ENCODE results near the gene ANKMY1. TPM values are rescaled to one million over a fixed set of nuclear protein-coding genes. Genes with fewer than 3 reads are reported as not detected.
"Not testable (repeated sequence)": the region's sequence is repeated elsewhere in the genome, so short reads cannot be mapped to it uniquely, and the experiment has no call there.

ANKMY1 gene
- total RNA-seq, 4 donors from 2014 or later: 7.0 to 12.0 (median 8.9) TPM

- H3K27ac ChIP-seq: no peak overlapping the region
- no peak for ATAC-seq
- H3K9me3 ChIP-seq: no peaks in the 10 kb centered on the region
- no peak overlapping the region for H3K4me3 ChIP-seq
- no peaks in the 10 kb centered on the region for H3K4me1 ChIP-seq
- peaks cover 5% of the 10 kb centered on the region for H3K27me3 ChIP-seq
- no peak for TF ChIP-seq EP300 (IDR thresholded peaks at IDR 0.05)
- TF ChIP-seq, protein P1, sequence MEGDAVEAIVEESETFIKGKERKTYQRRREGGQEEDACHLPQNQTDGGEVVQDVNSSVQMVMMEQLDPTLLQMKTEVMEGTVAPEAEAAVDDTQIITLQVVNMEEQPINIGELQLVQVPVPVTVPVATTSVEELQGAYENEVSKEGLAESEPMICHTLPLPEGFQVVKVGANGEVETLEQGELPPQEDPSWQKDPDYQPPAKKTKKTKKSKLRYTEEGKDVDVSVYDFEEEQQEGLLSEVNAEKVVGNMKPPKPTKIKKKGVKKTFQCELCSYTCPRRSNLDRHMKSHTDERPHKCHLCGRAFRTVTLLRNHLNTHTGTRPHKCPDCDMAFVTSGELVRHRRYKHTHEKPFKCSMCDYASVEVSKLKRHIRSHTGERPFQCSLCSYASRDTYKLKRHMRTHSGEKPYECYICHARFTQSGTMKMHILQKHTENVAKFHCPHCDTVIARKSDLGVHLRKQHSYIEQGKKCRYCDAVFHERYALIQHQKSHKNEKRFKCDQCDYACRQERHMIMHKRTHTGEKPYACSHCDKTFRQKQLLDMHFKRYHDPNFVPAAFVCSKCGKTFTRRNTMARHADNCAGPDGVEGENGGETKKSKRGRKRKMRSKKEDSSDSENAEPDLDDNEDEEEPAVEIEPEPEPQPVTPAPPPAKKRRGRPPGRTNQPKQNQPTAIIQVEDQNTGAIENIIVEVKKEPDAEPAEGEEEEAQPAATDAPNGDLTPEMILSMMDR (IDR thresholded peaks at IDR 0.05): no peak
- TF ChIP-seq POLR2AphosphoS5 (IDR thresholded peaks at IDR 0.05): no peak
- no peak for TF ChIP-seq POLR2A (IDR thresholded peaks at IDR 0.05)
- H3K36me3 ChIP-seq: peaks cover 0 to 41% of the 10 kb centered on the region in 2 donors
- WGBS, 2 donors (ENCODE audit: low coverage in 1 of 2): 72 to 93% methylated on average over 2 to 4 of the region's 4 CpGs
Observed at GRCh38 chr2:240551288-240551687, 6.5 kb downstream of the ANKMY1 start.

- Histone ChIP-seq H3K9me3 (no peaks in the 10 kb centered on the region), H3K27me3 (no peaks in the 10 kb centered on the region), H3K4me1 (no peaks in the 10 kb centered on the region), H3K4me3 (no peak overlapping the region), H3K27ac (no peak overlapping the region), H3K36me3 (peaks cover 0 to 34% of the 10 kb centered on the region in 2 donors)
- no peak for ATAC-seq
- no peak for TF ChIP-seq POLR2A (IDR thresholded peaks at IDR 0.05)
- TF ChIP-seq, protein P1 (IDR thresholded peaks at IDR 0.05): no peak
- no peak for TF ChIP-seq EP300 (IDR thresholded peaks at IDR 0.05)
- no peak for TF ChIP-seq POLR2AphosphoS5 (IDR thresholded peaks at IDR 0.05)
Observed at GRCh38 chr2:240539906-240540305, 17.9 kb downstream of the ANKMY1 start.

DNA sequence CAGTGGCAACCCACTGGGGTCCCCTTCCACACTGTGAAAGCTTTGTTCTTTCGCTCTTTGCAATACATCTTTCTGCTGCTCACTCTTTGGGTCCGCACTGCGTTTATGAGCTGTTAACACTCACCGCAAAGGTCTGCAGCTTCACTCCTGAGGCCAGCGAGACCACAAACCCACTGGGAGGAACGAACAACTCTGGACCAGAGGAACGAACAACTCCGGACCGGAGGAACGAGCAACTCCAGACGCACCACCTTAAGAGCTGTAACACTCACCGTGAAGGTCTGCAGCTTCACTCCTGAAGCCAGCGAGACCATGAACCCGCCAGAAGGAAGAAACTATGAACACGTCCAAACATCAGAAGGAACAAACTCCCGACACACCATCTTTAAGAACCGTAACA is 18.7 kb downstream of the ANKMY1 start:
- not testable (repeated sequence) for H3K4me1 ChIP-seq, H3K4me3 ChIP-seq, H3K27ac ChIP-seq, ATAC-seq, H3K27me3 ChIP-seq, H3K9me3 ChIP-seq
- H3K36me3 ChIP-seq: peaks cover 0 to 40% of the 10 kb centered on the region in 2 donors
- WGBS, 2 donors (ENCODE audit: low coverage in 1 of 2): 86 to 95% methylated on average over 4 to 10 of the region's 17 CpGs

GRCh38 chr2:240538031-240538780 is 19.6 kb downstream of the ANKMY1 start:
- Histone ChIP-seq H3K4me3 (no peak overlapping the region), H3K4me1 (no peaks in the 10 kb centered on the region), H3K27ac (no peak overlapping the region), H3K9me3 (no peaks in the 10 kb centered on the region), H3K36me3 (peaks cover 0 to 43% of the 10 kb centered on the region in 2 donors), H3K27me3 (no peaks in the 10 kb centered on the region)
- ATAC-seq: no peak
- TF ChIP-seq, protein P1 (IDR thresholded peaks at IDR 0.05): no peak
- no peak for TF ChIP-seq EP300 (IDR thresholded peaks at IDR 0.05)
- TF ChIP-seq POLR2AphosphoS5 (IDR thresholded peaks at IDR 0.05): no peak
- TF ChIP-seq POLR2A (IDR thresholded peaks at IDR 0.05): no peak
- WGBS, 2 donors (ENCODE audit: low coverage in 1 of 2): 95% methylated on average over 3 of the region's 43 CpGs; no CpG with 5 or more reads in 1 of the 2 donors

- Histone ChIP-seq H3K4me1 (no peaks in the 10 kb centered on the region), H3K36me3 (peaks cover 0 to 60% of the 10 kb centered on the region in 2 donors), H3K27ac (no peak overlapping the region), H3K27me3 (no peaks in the 10 kb centered on the region), H3K9me3 (peaks cover 0 to 21% (median 0%) of the 10 kb centered on the region in 3 donors), H3K4me3 (no peak overlapping the region)
- 92 to 100% methylated on average over 1 of the region's 1 CpG for WGBS, 2 donors (ENCODE audit: low coverage in 1 of 2)
- no peak for ATAC-seq
- TF ChIP-seq POLR2AphosphoS5 (IDR thresholded peaks at IDR 0.05) (no peak), POLR2A (IDR thresholded peaks at IDR 0.05) (no peak), EP300 (IDR thresholded peaks at IDR 0.05) (no peak)
- TF ChIP-seq, protein P1 (IDR thresholded peaks at IDR 0.05): no peak
Observed at GRCh38 chr2:240532031-240532775, 25.6 kb downstream of the ANKMY1 start.
